Measurements from ENCODE around the gene VANGL1. TPM values are rescaled to one million over a fixed set of nuclear protein-coding genes. Genes with fewer than 3 reads are reported as not detected.

The VANGL1 gene
- total and polyA plus RNA-seq, 2 of the 8 experiments (the other 6 are each of a cell fraction or from before 2014, with no cell fraction given) = 9.4 to 13.4 TPM

DNA sequence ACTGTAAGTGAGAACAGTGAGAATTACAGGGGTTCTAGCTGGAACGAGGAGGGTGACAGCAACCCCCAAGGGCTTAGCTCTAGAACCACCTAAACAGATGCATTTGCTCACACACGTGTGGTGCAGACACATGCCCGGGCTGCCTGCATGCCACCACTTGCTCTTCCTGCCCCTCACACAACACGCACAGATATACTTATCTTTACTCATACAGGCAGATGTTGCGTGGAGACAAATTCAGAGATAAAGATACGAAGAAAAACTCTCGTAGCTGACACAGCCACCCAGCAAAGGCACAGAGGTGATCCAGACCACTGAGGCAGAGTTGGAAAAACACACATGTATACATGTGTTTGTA is 13.5 kb downstream of the VANGL1 start:
- H4K5ac ChIP-seq (ENCODE audit: insufficient read length, low read depth, low read length) = no peak overlapping the region
- CTCF ChIA-PET (ENCODE audit: partially characterized antibody) = interaction anchor here (0.7 kb wide), 2 partner anchors 32 to 47 kb away, joined by 3 read pairs; no protein-coding TSS in a partner anchor
- H3K4me3 ChIP-seq (ENCODE audit: extremely low read depth in 1 of 4, insufficient read depth in 2 of 4, low read depth in 3 of 4, low read length in 4 of 4) = no peak overlapping the region
- no peak overlapping the region for H4K91ac ChIP-seq (replicated peaks; ENCODE audit: insufficient read length, low read length)
- no peak overlapping the region; the same call in 1 of the 2 replicates for H2BK5ac ChIP-seq (ENCODE audit: low read depth, low read length)
- no peak overlapping the region for H3K23ac ChIP-seq (ENCODE audit: insufficient read length)
- H2AK5ac ChIP-seq (ENCODE audit: low read depth, low read length) = peak overlapping the region; percentile 77; the same call in 1 of the 2 replicates
- H2BK15ac ChIP-seq (ENCODE audit: low read length) = no peak overlapping the region
- peaks cover 4% of the 10 kb centered on the region in 2 experiments for H4K20me1 ChIP-seq (replicated peaks in 1 of 2; ENCODE audit: control insufficient read depth in 1 of 2, insufficient read depth in 2 of 2, low read length in 2 of 2)
- H3K27me3 ChIP-seq (replicated peaks in 1 of 4; ENCODE audit: control insufficient read depth in 3 of 4, extremely low read depth in 1 of 4, insufficient read depth in 3 of 4, low read length in 3 of 4) = no peaks in the 10 kb centered on the region
- WGBS, 2 experiments (ENCODE audit: extremely low coverage in 1 of 2, insufficient coverage in 1 of 2, insufficient read length in 1 of 2, insufficient replicate concordance in 2 of 2, low coverage in 1 of 2, low lambda C conversion rate in 2 of 2, missing lambda C conversion rate in 1 of 2) = 83% methylated on average over 7 of the region's 7 CpGs; no CpG with 5 or more reads in 1 of the 2 experiments
- no peaks in the 10 kb centered on the region for H3K9me3 ChIP-seq (ENCODE audit: insufficient read depth in 2 of 2, low read depth in 1 of 2, low read length in 1 of 2)
- H3K27ac ChIP-seq (ENCODE audit: low read depth, low read length) = 0 out of 2 replicates have a peak overlapping the region, but pooled peaks have one; percentile 25
- H3K36me3 ChIP-seq (ENCODE audit: control insufficient read depth in 2 of 4, insufficient read depth in 4 of 4, low read length in 3 of 4) = peaks cover 0 to 12% (median 8%) of the 10 kb centered on the region in 4 experiments; a peak in 6 of 8 replicates
- no peak overlapping the region for H3K14ac ChIP-seq (ENCODE audit: insufficient read length)
- FAIRE-seq = no peak
- H3K56ac ChIP-seq (replicated peaks; ENCODE audit: insufficient read length, low read depth, low read length) = no peak overlapping the region
- no peak overlapping the region; a peak in 1 of 7 replicates for H3K9ac ChIP-seq (replicated peaks in 1 of 4; ENCODE audit: extremely low read depth in 1 of 4, low read depth in 3 of 4, low read length in 3 of 4)
- no peak overlapping the region for H2BK120ac ChIP-seq (replicated peaks; ENCODE audit: low read depth, low read length)
- 0 out of 4 replicates have a peak overlapping the region, but pooled peaks of 1 of the 2 experiments have one; percentile 41 for H3K4me2 ChIP-seq (ENCODE audit: insufficient read depth in 1 of 2, low read depth in 2 of 2, low read length in 2 of 2)
- no peak for TF ChIP-seq NRF1 (IDR thresholded peaks at IDR 0.05; ENCODE audit: low read depth, low read length)
- TF ChIP-seq FOSL1 (IDR thresholded peaks at IDR 0.05; ENCODE audit: insufficient read depth, low read depth, low read length) = no peak
- peaks cover 0 to 40% of the 10 kb centered on the region in 2 experiments; a peak in 2 of 4 replicates for H3K79me2 ChIP-seq (ENCODE audit: control insufficient read depth in 1 of 2, insufficient read depth in 2 of 2, low read length in 2 of 2)
- peaks cover 6 to 31% (median 21%) of the 10 kb centered on the region in 4 experiments for H3K4me1 ChIP-seq (replicated peaks in 1 of 4; ENCODE audit: control insufficient read depth in 3 of 4, insufficient read depth in 4 of 4, low read length in 3 of 4)
- H3K79me1 ChIP-seq (ENCODE audit: low read depth, low read length) = peaks cover 2% of the 10 kb centered on the region; the same call in 1 of the 2 replicates
- no peak overlapping the region for H2BK20ac ChIP-seq (ENCODE audit: low read length)
- H3K23me2 ChIP-seq (ENCODE audit: low read depth, low read length) = no peaks in the 10 kb centered on the region
- H2AFZ ChIP-seq (ENCODE audit: low read length) = no peak overlapping the region
- POLR2A ChIA-PET (ENCODE audit: partially characterized antibody) = no interaction called here
- H4K8ac ChIP-seq (ENCODE audit: extremely low read depth, insufficient read depth, low read length) = no peak overlapping the region
- no peak overlapping the region for H3K18ac ChIP-seq (ENCODE audit: extremely low read depth, low read length)
- H2BK12ac ChIP-seq (ENCODE audit: low read depth, low read length) = 0 out of 2 replicates have a peak overlapping the region, but pooled peaks have one; percentile 22
- no peak overlapping the region for H3K4ac ChIP-seq (replicated peaks; ENCODE audit: insufficient read length, low read depth, low read length)
- no peak for DNase-seq (ENCODE audit: low read depth in 1 of 2, low spot score in 2 of 2)

All from H1 (cell line).